Measurements from ENCODE around the gene ZNF384.

DNA sequence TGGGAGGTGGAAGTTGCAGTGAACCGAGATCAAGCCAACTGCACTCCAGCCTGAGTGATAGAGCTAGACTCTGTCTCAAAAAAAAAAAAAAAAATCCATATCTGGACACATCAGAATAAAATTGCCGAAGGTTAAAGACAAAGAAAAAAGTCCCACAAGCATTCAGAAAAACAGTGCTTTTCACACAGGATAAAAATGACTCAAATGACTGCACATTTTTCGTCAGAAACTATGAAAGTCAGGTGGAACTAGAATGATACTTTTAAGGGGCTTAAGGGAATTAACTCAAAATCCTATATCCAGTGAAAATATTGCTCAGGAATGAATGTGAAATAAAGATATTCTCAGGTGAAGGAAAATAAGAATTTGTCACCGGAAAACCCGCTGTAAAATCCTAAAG lies 47.6 kb upstream of the ZNF384 start:
- TF ChIP-seq RAD21 (IDR thresholded peaks at IDR 0.05; ENCODE audit: low read depth), result no peak
- no peak for TF ChIP-seq EP300 (IDR thresholded peaks at IDR 0.05; ENCODE audit: borderline replicate concordance)
- TF ChIP-seq EGR1 (IDR thresholded peaks at IDR 0.05), result no peak
- TF ChIP-seq CEBPB (IDR thresholded peaks at IDR 0.05), result no peak
- no peak for TF ChIP-seq ZBTB7A (IDR thresholded peaks at IDR 0.05; ENCODE audit: low read depth)
- no peak for TF ChIP-seq CREB1 (IDR thresholded peaks at IDR 0.05; ENCODE audit: low read depth)
- TF ChIP-seq TAF1 (IDR thresholded peaks at IDR 0.05; ENCODE audit: low read depth), result no peak

Measured in Ishikawa (cell line).